IPS-20b (cell line): ENCODE results near the gene GDPD3.
A peak's percentile ranks its signal among the peaks of the same experiment; 100 is the strongest.

Experiments
- H3K27ac ChIP-seq: one replicate; pipeline ENCODE4 v1.5.1; 2013; ENCODE audit warnings: low read length
- H3K27me3 ChIP-seq: 2 replicates; pipeline ENCODE4 v1.6.1; 2013; ENCODE audit warnings: mild to moderate bottlenecking, low read length, inconsistent platforms; ENCODE audit not compliant: insufficient read depth
- H3K36me3 ChIP-seq: 2 replicates; pipeline ENCODE4 v1.6.1; 2013; ENCODE audit warnings: low read depth, mild to moderate bottlenecking, inconsistent platforms, low read length, moderate library complexity; ENCODE audit not compliant: insufficient read depth
- H3K4me1 ChIP-seq: 2 replicates; pipeline ENCODE4 v1.6.1; 2013; ENCODE audit warnings: mild to moderate bottlenecking, control low read depth, inconsistent platforms, low read length, moderate library complexity; ENCODE audit not compliant: insufficient read depth
- H3K4me3 ChIP-seq: 2 replicates; pipeline ENCODE4 v1.5.1; 2013; ENCODE audit warnings: mild to moderate bottlenecking, low read length, inconsistent platforms
- H3K9ac ChIP-seq: 2 replicates; pipeline ENCODE4 v1.6.1; 2013; ENCODE audit warnings: low read depth, mild to moderate bottlenecking, inconsistent platforms, low read length, moderate library complexity
- H3K9me3 ChIP-seq: 2 replicates; pipeline ENCODE4 v1.6.1; 2013; ENCODE audit warnings: mild to moderate bottlenecking, low read depth, low read length, inconsistent platforms; ENCODE audit not compliant: insufficient read depth

The GDPD3 gene

GRCh38 chr16:30091474-30092372, 21.6 kb downstream of the GDPD3 start, which contains the start of gene TBX6:
Gene TBX6 (minus strand): TSS chr16:30091924. CDS start chr16:30091193, 731 bp downstream.
- peaks cover 2% of the 10 kb centered on the region for H3K9me3 ChIP-seq
- peak within 1 kb of the TSS; percentile 86 for H3K9ac ChIP-seq
- H3K36me3 ChIP-seq = peaks cover 5% of the 10 kb centered on the region
- peaks cover 7% of the 10 kb centered on the region; the same call in 1 of the 2 replicates for H3K4me1 ChIP-seq
- peak within 1 kb of the TSS; percentile 90 for H3K4me3 ChIP-seq
- H3K27ac ChIP-seq = no peak within 1 kb of the TSS
- H3K27me3 ChIP-seq = no peaks in the 10 kb centered on the region

GRCh38 chr16:30090610-30091331, 22.6 kb downstream of the GDPD3 start:
- H3K9me3 ChIP-seq = no peaks in the 10 kb centered on the region
- H3K9ac ChIP-seq = peak overlapping the region; percentile 67; the same call in 1 of the 2 replicates
- peak overlapping the region; percentile 90 for H3K4me3 ChIP-seq
- H3K36me3 ChIP-seq = peaks cover 5% of the 10 kb centered on the region
- no peaks in the 10 kb centered on the region for H3K27me3 ChIP-seq
- H3K27ac ChIP-seq = no peak overlapping the region
- H3K4me1 ChIP-seq = peaks cover 3% of the 10 kb centered on the region; the same call in 1 of the 2 replicates

- H3K9me3 ChIP-seq = no peaks in the 10 kb centered on the region
- no peak overlapping the region for H3K9ac ChIP-seq
- H3K4me1 ChIP-seq = no peaks in the 10 kb centered on the region
- H3K27me3 ChIP-seq = no peaks in the 10 kb centered on the region
- H3K36me3 ChIP-seq = peaks cover 19% of the 10 kb centered on the region
- H3K27ac ChIP-seq = no peak overlapping the region
- H3K4me3 ChIP-seq = no peak overlapping the region
Measured at GRCh38 chr16:30088832-30089624, 24.3 kb downstream of the GDPD3 start.

- Histone ChIP-seq H3K9me3 (no peaks in the 10 kb centered on the region), H3K4me1 (no peaks in the 10 kb centered on the region), H3K9ac (no peak overlapping the region), H3K4me3 (no peak overlapping the region), H3K36me3 (peaks cover 24% of the 10 kb centered on the region), H3K27ac (no peak overlapping the region), H3K27me3 (no peaks in the 10 kb centered on the region)
Measured at GRCh38 chr16:30088237-30088831, 25.0 kb downstream of the GDPD3 start.

GRCh38 chr16:30087181-30087898, 26.0 kb downstream of the GDPD3 start:
- Histone ChIP-seq H3K27me3 (no peaks in the 10 kb centered on the region), H3K4me1 (no peaks in the 10 kb centered on the region), H3K4me3 (no peak overlapping the region), H3K36me3 (peaks cover 34% of the 10 kb centered on the region), H3K9ac (no peak overlapping the region), H3K9me3 (no peaks in the 10 kb centered on the region), H3K27ac (no peak overlapping the region)

GRCh38 chr16:30086291-30087140, 26.8 kb downstream of the GDPD3 start:
- peaks cover 40% of the 10 kb centered on the region for H3K36me3 ChIP-seq
- H3K9ac ChIP-seq = no peak overlapping the region
- H3K27ac ChIP-seq = no peak overlapping the region

GRCh38 chr16:30085820-30086219, 27.5 kb downstream of the GDPD3 start:
- H3K27me3 ChIP-seq = no peaks in the 10 kb centered on the region
- no peak overlapping the region for H3K4me3 ChIP-seq
- H3K36me3 ChIP-seq = peaks cover 46% of the 10 kb centered on the region
- H3K9ac ChIP-seq = no peak overlapping the region
- no peaks in the 10 kb centered on the region for H3K9me3 ChIP-seq
- H3K27ac ChIP-seq = no peak overlapping the region
- no peaks in the 10 kb centered on the region for H3K4me1 ChIP-seq

More at GRCh38 chr16:30086291-30087140, 26.8 kb downstream of the GDPD3 start:
- Histone ChIP-seq H3K4me1 (no peaks in the 10 kb centered on the region), H3K9me3 (no peaks in the 10 kb centered on the region), H3K27me3 (no peaks in the 10 kb centered on the region), H3K4me3 (no peak overlapping the region)

- Histone ChIP-seq H3K27me3 (no peaks in the 10 kb centered on the region), H3K4me1 (no peaks in the 10 kb centered on the region), H3K9me3 (no peaks in the 10 kb centered on the region), H3K9ac (no peak overlapping the region), H3K36me3 (peaks cover 51% of the 10 kb centered on the region), H3K4me3 (no peak overlapping the region), H3K27ac (no peak overlapping the region)
Measured at GRCh38 chr16:30085247-30085646, 28.1 kb downstream of the GDPD3 start.

- Histone ChIP-seq H3K9me3 (no peaks in the 10 kb centered on the region), H3K27ac (no peak overlapping the region), H3K4me1 (no peaks in the 10 kb centered on the region), H3K27me3 (no peaks in the 10 kb centered on the region), H3K9ac (no peak overlapping the region), H3K36me3 (peaks cover 55% of the 10 kb centered on the region), H3K4me3 (no peak overlapping the region)
Measured at GRCh38 chr16:30084816-30085159, 28.5 kb downstream of the GDPD3 start.

GRCh38 chr16:30084096-30084815, 29.1 kb downstream of the GDPD3 start:
- Histone ChIP-seq H3K9ac (no peak overlapping the region), H3K9me3 (no peaks in the 10 kb centered on the region), H3K36me3 (peaks cover 60% of the 10 kb centered on the region), H3K4me1 (no peaks in the 10 kb centered on the region), H3K27me3 (no peaks in the 10 kb centered on the region), H3K27ac (no peak overlapping the region), H3K4me3 (no peak overlapping the region)
